ENCODE results near the gene CFAP210.
"Not testable (repeated sequence)": the region's sequence is repeated elsewhere in the genome, so short reads cannot be mapped to it uniquely, and the experiment has no call there.

Gene CFAP210

GRCh38 chr2:169690958-169691357 is 3.2 kb downstream of the CFAP210 start:
- H3K27me3 Mint-ChIP-seq (ENCODE audit: low read depth, poor library complexity), result peaks cover 21% of the 10 kb centered on the region
- DNase-seq, result no peak

GRCh38 chr2:169687943-169688342 is 6.3 kb downstream of the CFAP210 start:
- H3K27me3 Mint-ChIP-seq (ENCODE audit: low read depth, poor library complexity), result peaks cover 12% of the 10 kb centered on the region
- not testable (repeated sequence) for H3K27ac Mint-ChIP-seq, H3K4me3 Mint-ChIP-seq, H3K4me1 Mint-ChIP-seq, DNase-seq
- peaks cover 39% of the 10 kb centered on the region for H3K9me3 Mint-ChIP-seq
- H3K36me3 Mint-ChIP-seq (ENCODE audit: low read depth), result peaks cover 42% of the 10 kb centered on the region

More at GRCh38 chr2:169690958-169691357, 3.2 kb downstream of the CFAP210 start:
- Mint-ChIP-seq H3K27ac (no peak overlapping the region), H3K4me1 (peaks cover 25% of the 10 kb centered on the region), H3K4me3 (no peak overlapping the region), H3K36me3 (ENCODE audit: low read depth) (peaks cover 38% of the 10 kb centered on the region), H3K9me3 (peaks cover 39% of the 10 kb centered on the region)
- no peak for TF ChIP-seq CTCF (IDR thresholded peaks at IDR 0.05)

- peaks cover 38% of the 10 kb centered on the region for H3K9me3 Mint-ChIP-seq
- H3K27me3 Mint-ChIP-seq (ENCODE audit: low read depth, poor library complexity); H3K4me1 Mint-ChIP-seq; DNase-seq; H3K4me3 Mint-ChIP-seq; H3K27ac Mint-ChIP-seq: not testable (repeated sequence)
- H3K36me3 Mint-ChIP-seq (ENCODE audit: low read depth), result peaks cover 42% of the 10 kb centered on the region
Observed at GRCh38 chr2:169686825-169687224, 7.4 kb downstream of the CFAP210 start.

- not testable (repeated sequence) for H3K4me1 Mint-ChIP-seq; H3K4me3 Mint-ChIP-seq; DNase-seq; H3K27ac Mint-ChIP-seq; H3K27me3 Mint-ChIP-seq (ENCODE audit: low read depth, poor library complexity)
- H3K36me3 Mint-ChIP-seq (ENCODE audit: low read depth), result peaks cover 38% of the 10 kb centered on the region
- peaks cover 33% of the 10 kb centered on the region for H3K9me3 Mint-ChIP-seq
Observed at GRCh38 chr2:169684712-169685111, 9.5 kb downstream of the CFAP210 start.

GRCh38 chr2:169684135-169684565 is 10.1 kb downstream of the CFAP210 start:
- Mint-ChIP-seq H3K4me3 (no peak overlapping the region), H3K36me3 (ENCODE audit: low read depth) (peaks cover 39% of the 10 kb centered on the region), H3K4me1 (no peaks in the 10 kb centered on the region), H3K9me3 (peaks cover 28% of the 10 kb centered on the region), H3K27me3 (ENCODE audit: low read depth, poor library complexity) (peaks cover 3% of the 10 kb centered on the region), H3K27ac (no peak overlapping the region)
- no peak for TF ChIP-seq CTCF (IDR thresholded peaks at IDR 0.05)
- no peak for DNase-seq

GRCh38 chr2:169683425-169684134 is 10.6 kb downstream of the CFAP210 start:
- peaks cover 3% of the 10 kb centered on the region for H3K27me3 Mint-ChIP-seq (ENCODE audit: low read depth, poor library complexity)
- no peaks in the 10 kb centered on the region for H3K4me1 Mint-ChIP-seq
- DNase-seq, result no peak
- H3K4me3 Mint-ChIP-seq, result no peak overlapping the region
- H3K36me3 Mint-ChIP-seq (ENCODE audit: low read depth), result peaks cover 35% of the 10 kb centered on the region
- no peak overlapping the region for H3K27ac Mint-ChIP-seq
- H3K9me3 Mint-ChIP-seq, result peaks cover 24% of the 10 kb centered on the region
- TF ChIP-seq CTCF (IDR thresholded peaks at IDR 0.05), result no peak

- no peaks in the 10 kb centered on the region for H3K4me1 Mint-ChIP-seq
- H3K9me3 Mint-ChIP-seq, result peaks cover 18% of the 10 kb centered on the region
- no peak overlapping the region for H3K4me3 Mint-ChIP-seq
- H3K27me3 Mint-ChIP-seq (ENCODE audit: low read depth, poor library complexity), result peaks cover 3% of the 10 kb centered on the region
- H3K27ac Mint-ChIP-seq, result no peak overlapping the region
- H3K36me3 Mint-ChIP-seq (ENCODE audit: low read depth), result peaks cover 29% of the 10 kb centered on the region
- no peak for TF ChIP-seq CTCF (IDR thresholded peaks at IDR 0.05)
- DNase-seq, result no peak
Observed at GRCh38 chr2:169683054-169683424, 11.2 kb downstream of the CFAP210 start.
